Tibial artery (tissue), 4 donors: ENCODE data around the gene RPL35A.

Source experiments
- DNase-seq, 2 donors: peaks; one replicate each; pipeline ENCODE4 v3.0.0-alpha.2; 2019
- H3K27ac ChIP-seq, 2 donors: fragments of 200-600 bp; sonication (generic) in 1 of 2; 1 replicate in 1 of 2; 2 replicates in 1 of 2; pipeline ENCODE4 v1.5.1; 2018 to 2019; ENCODE audit warnings: mild to moderate bottlenecking in 1 of 2
- H3K27me3 ChIP-seq, 2 donors: fragments of 200-600 bp; sonication (generic) in 1 of 2; one replicate each; pipeline versions ENCODE4 v1.5.1 to v1.6.0; 2016 to 2019
- H3K36me3 ChIP-seq, 3 donors: fragments of 200-600 bp; sonication (generic) in 2 of 3; one replicate each; pipeline ENCODE4 v1.5.1; 2016 to 2019; ENCODE audit warnings: mild to moderate bottlenecking in 2 of 3
- H3K4me1 ChIP-seq, 4 donors: fragments of 200-600 bp; sonication (generic) in 2 of 4; 1 replicate in 3 of 4; 2 replicates in 1 of 4; pipeline ENCODE4 v1.5.1; 2016 to 2019
- H3K4me3 ChIP-seq, 2 donors: fragments of 200-600 bp; sonication (generic) in 1 of 2; 1 replicate in 1 of 2; 2 replicates in 1 of 2; pipeline ENCODE4 v1.5.1; 2018 to 2019; ENCODE audit warnings: mild to moderate bottlenecking in 2 of 2
- H3K9me3 ChIP-seq, 3 donors: fragments of 200-600 bp; sonication (generic) in 1 of 3; one replicate each; pipeline ENCODE4 v1.5.1; 2016 to 2019
- CTCF ChIP-seq, 2 experiments: fragments of 200-600 bp in 1 of 2; fragments of 450-650 bp in 1 of 2; IDR thresholded peaks; one replicate each; pipeline ENCODE4 v1.5.1; 2017 to 2019; ENCODE audit warnings: antibody characterized with exemption in 2 of 2, mild to moderate bottlenecking in 1 of 2, moderate library complexity in 1 of 2
- intact Hi-C: fragments of 100-400 bp; cut with DNase I; formaldehyde crosslinking; loops from one replicate; pipeline ENCODE4 v1.15.0; 2023; ENCODE audit warnings: low total_unique reads

RPL35A gene

DNA sequence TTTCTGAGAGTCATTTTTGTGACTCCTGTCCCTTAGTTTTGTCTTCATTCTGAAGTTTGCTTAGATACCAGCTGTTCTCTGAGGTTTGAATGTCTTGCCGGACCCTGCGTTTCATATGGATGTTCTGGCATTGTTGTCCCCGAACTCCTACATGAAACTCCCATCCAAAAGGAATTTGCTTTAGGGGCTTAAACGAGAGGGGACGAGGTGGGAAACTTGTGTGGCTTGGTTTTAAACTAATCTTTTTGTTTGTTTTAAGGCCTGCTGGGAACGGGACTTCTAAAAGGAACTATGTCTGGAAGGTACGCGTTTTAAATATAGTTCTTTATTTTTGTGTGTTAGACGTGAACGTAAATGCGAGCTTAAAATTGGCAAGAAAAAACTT is 679 bp downstream of the RPL35A start:
- intact Hi-C loops = loop anchor here (1.0 kb wide), 1 partner anchor 10 kb away; the partner anchor contains the start of gene LMLN
- H3K27ac ChIP-seq = peak overlapping the region; percentile 74 to 84

GRCh38 chr3:197951392-197951990 is 1.5 kb downstream of the RPL35A start:
- TF ChIP-seq CTCF (IDR thresholded peaks at IDR 0.05) = no peak
- intact Hi-C loops = no loop called here
- peaks cover 0 to 42% (median 33%) of the 10 kb centered on the region in 4 donors for H3K4me1 ChIP-seq
- H3K27ac ChIP-seq = peak overlapping the region; percentile 74 to 84
- H3K36me3 ChIP-seq = peaks cover 49 to 54% (median 51%) of the 10 kb centered on the region in 3 donors
- H3K4me3 ChIP-seq = peak overlapping the region; percentile 57 to 64
- DNase-seq = no peak
- no peaks in the 10 kb centered on the region for H3K9me3 ChIP-seq
- H3K27me3 ChIP-seq = no peaks in the 10 kb centered on the region

More for the DNA sequence above, 679 bp downstream of the RPL35A start:
- H3K4me1 ChIP-seq = peaks cover 0 to 42% (median 33%) of the 10 kb centered on the region in 4 donors
- no peaks in the 10 kb centered on the region for H3K27me3 ChIP-seq
- no peak for DNase-seq
- no peak for TF ChIP-seq CTCF (IDR thresholded peaks at IDR 0.05)
- peak overlapping the region; percentile 57 to 64 for H3K4me3 ChIP-seq
- H3K36me3 ChIP-seq = peaks cover 45 to 46% (median 45%) of the 10 kb centered on the region in 3 donors
- no peaks in the 10 kb centered on the region for H3K9me3 ChIP-seq

- no peaks in the 10 kb centered on the region for H3K9me3 ChIP-seq
- H3K4me1 ChIP-seq = peaks cover 0 to 43% (median 35%) of the 10 kb centered on the region in 4 donors
- no peak overlapping the region for H3K27ac ChIP-seq
- no peak for TF ChIP-seq CTCF (IDR thresholded peaks at IDR 0.05)
- peaks cover 49 to 63% (median 55%) of the 10 kb centered on the region in 3 donors for H3K36me3 ChIP-seq
- no peaks in the 10 kb centered on the region for H3K27me3 ChIP-seq
- DNase-seq = no peak
- intact Hi-C loops = no loop called here
- no peak overlapping the region for H3K4me3 ChIP-seq
These were observed 2.5 kb downstream of the RPL35A start for GRCh38 chr3:197952440-197952839.

DNA sequence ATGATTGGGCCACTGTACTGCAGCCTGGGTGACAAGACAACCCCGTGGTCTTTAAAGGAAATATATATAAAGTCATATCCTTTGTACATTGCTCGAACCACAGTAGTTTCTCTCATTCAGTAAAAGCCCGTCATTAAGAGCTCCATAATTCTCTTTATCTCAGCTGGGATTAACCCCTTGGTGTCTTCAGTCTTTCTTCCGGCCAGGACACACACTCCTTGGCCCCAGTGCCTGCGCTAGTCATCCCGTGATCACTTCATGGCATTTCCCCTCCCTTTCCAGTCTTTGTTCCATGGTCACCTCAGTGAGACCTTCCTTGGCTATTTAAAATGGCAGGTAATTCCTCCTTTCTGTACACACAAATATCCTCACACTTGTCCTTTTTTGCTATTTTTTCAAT is 3.3 kb downstream of the RPL35A start:
- no peak for TF ChIP-seq CTCF (IDR thresholded peaks at IDR 0.05)

DNA sequence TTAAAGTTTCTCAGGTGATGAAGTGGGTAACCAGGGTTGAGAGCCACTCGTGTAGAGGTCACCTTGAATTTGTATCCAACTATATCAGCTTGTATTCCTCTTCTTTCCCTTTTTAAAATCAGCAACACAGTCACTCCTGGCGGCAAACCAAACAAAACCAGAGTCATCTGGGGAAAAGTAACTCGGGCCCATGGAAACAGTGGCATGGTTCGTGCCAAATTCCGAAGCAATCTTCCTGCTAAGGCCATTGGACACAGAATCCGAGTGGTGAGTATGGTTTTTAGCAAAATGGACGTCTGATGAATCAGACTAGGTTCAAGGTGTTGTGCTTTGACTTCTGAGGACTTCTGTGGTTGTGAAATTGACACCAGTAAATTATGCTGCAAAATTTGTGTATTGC is 3.9 kb downstream of the RPL35A start:
- intact Hi-C loops = no loop called here
- TF ChIP-seq CTCF (IDR thresholded peaks at IDR 0.05) = no peak
- Histone ChIP-seq H3K27ac (no peak overlapping the region), H3K27me3 (no peaks in the 10 kb centered on the region), H3K4me3 (no peak overlapping the region), H3K36me3 (peaks cover 49 to 65% (median 55%) of the 10 kb centered on the region in 3 donors), H3K9me3 (no peaks in the 10 kb centered on the region), H3K4me1 (peaks cover 0 to 47% (median 37%) of the 10 kb centered on the region in 4 donors)
- DNase-seq = no peak

More for the DNA sequence above, 3.3 kb downstream of the RPL35A start:
- intact Hi-C loops = no loop called here
- peaks cover 0 to 43% (median 35%) of the 10 kb centered on the region in 4 donors for H3K4me1 ChIP-seq
- no peaks in the 10 kb centered on the region for H3K9me3 ChIP-seq
- no peak overlapping the region for H3K4me3 ChIP-seq
- H3K27ac ChIP-seq = no peak overlapping the region
- no peaks in the 10 kb centered on the region for H3K27me3 ChIP-seq
- DNase-seq = no peak
- H3K36me3 ChIP-seq = peaks cover 49 to 65% (median 55%) of the 10 kb centered on the region in 3 donors
